Fibroblast of skin of back (primary cell): Measurements from ENCODE around the gene MRPS34.

Experiments used
- DNase-seq: peaks from one replicate; pipeline ENCODE4 v3.0.0-alpha.2; 2013

Gene MRPS34

DNA sequence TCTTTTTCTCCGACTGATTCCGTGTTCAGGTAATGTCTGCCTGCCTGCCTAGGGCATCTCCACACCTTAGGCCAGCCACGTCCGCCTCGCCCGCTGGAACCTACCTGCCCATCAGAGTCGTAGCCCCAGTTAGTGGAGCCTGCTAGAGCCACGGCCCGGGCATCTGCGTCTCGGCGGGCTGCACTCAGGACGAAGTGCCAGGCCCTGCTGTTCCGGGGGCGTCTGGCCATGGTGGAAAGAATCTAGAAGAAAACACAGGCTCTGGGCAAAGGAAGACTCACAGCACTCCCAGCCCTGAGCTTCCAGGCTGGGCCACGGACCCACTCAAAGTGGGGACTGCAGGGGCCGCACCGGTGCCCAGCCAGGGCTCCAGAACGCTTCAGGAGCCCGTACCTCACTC is 8.3 kb upstream of the MRPS34 start:
- no peak for DNase-seq

GRCh38 chr16:1780677-1781072 is 7.7 kb upstream of the MRPS34 start:
- no peak for DNase-seq

DNA sequence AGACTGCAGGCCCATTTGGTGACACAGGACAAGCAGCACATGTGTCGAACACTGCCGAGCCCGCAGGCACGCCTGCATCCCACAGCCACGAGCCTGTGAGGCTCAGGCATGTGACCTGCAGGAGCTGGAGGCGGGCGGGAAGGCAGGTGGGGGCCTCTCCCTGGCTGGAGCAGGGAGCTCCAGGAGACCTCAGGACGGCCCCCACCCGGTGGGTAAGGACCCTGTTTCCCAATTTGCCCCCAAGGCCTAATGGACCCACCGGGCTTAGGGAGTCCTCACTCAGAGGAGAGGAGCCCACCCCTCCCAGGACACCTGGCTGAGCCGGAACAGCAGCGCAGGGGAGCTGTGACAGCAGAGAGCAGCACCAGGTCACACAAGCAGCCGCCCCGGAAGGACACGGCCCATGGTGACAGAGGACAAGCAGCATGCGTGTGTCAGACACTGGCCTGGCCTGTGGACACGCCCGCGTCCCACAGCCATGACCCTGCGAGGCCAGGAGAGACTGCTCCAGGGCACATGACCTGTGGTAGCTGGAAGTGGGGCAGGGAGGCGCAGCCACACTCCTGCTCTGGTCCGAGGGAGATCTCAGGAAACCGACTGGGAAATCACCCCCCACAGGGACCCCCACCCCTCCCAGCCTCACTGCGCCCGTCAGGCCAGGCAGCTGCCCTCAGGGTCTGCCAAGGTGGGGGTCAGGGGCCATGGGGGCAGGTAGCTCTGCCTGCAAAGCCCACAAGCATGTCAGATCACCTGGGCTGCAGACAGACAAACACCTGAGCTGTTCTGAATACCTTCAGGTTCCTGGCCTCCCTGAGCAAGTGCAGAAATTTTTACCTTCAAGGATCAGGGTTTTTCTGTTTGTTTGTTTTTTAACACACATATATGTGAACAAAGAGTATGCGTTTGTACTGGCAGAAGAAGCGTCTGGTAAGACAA is 7.1 kb upstream of the MRPS34 start:
- no peak for DNase-seq

- no peak for DNase-seq
These were observed 6.3 kb upstream of the MRPS34 start for GRCh38 chr16:1779234-1779701.

GRCh38 chr16:1778200-1779179 is 5.6 kb upstream of the MRPS34 start:
- peak; percentile 15 for DNase-seq

DNA sequence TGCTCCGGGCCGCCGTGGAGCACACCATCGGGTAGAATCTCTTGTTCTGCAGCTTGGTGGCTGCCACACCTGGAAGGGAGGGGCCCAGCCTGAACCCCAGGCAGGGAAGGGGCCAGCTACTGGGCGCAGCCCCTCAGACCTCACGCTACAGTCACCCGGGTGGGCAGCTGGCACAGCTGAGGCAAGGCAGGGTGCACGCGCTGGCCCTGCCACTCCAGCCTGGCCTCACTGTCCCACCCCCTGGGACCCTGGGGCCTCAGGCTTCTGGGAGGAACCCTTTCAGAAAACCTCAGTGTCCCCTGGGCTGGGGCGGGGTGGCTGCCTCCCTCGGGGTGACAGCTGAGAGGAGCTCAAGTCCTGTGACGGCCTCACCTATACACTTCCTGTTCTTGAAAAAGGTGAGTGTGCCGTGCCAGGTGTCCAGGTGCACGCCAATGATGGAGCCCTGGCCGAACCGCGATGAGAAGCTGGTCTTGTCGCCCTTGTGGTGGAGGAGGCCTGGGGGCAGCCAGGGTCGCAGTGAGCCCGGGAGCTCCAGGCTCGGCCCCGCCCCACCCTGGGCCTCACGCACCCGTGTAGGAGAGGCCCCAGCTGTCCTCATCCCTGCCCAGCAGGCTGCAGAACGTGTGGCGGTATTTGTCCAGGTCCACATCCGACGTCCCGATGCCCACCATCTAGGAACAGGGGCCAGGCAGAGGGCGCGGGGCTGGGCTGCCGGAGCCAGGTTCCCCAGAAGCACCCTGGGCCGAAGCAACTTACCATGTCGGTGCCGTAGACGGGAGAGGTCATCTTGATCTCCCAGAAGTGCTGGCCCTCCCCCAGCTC is 4.7 kb upstream of the MRPS34 start:
- no peak for DNase-seq

GRCh38 chr16:1776991-1777374 is 4.0 kb upstream of the MRPS34 start:
- DNase-seq: no peak

- DNase-seq: no peak
These were observed 3.7 kb upstream of the MRPS34 start for GRCh38 chr16:1776672-1776955.

GRCh38 chr16:1775846-1776671 is 3.1 kb upstream of the MRPS34 start:
- no peak for DNase-seq

DNA sequence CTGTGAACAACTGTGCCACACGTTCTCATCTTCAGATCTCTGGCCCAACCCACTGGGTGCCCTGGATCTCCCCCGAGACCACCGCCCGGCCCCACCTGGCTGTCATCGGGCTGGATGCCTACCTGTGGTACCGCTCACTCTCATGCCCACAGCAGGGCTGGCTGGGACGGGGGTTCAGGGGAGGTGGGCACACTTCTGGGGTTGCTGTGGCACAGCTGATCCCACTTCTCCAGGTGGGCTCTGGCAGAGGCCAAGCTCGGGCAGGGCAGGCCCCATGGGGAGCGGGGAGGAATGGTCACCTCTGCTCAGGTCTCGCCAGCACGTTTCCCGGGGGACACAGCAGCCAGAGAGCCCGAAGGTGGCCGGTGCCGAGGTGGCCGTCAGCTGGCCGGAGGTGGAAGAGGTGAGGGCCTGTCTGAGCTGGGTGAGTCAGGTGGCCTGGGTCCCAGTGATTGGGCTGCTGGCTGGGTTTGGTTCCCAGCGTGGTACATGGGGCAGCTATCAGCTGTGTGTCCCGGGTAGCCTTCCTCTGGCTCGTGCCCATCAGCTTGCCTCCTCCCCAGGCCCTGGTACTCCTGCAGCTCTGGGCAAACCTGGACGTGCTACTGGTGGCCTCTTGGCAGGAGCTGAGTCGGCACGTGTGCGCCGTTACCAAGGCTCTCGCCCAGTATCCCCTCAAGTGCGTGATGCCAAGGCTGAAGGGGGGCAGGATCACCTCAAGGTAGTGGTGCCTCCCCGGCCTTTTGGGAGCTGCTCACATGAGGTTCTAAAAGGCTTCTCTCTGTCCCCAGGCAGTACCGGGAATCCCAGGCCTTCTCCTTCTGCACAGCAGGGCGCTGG is 2.3 kb upstream of the MRPS34 start:
- no peak for DNase-seq

DNA sequence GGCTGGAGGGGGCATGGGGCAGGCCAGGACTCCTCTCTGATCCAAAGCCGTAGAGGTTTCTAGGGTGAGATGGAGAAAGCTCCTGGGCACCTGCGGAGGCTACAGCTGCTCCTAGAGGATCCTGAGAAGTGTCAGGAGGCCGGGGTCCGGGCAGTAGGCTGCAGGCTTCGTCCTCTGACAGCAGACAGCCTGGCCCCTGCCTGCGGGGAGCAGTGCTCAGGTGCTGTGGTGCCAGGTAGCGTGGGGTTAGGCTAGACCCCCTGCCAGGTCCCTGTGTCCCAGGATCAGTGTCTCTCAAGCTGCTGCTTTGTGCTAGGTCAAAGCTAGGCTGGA is 1.5 kb upstream of the MRPS34 start:
- DNase-seq: no peak

DNA sequence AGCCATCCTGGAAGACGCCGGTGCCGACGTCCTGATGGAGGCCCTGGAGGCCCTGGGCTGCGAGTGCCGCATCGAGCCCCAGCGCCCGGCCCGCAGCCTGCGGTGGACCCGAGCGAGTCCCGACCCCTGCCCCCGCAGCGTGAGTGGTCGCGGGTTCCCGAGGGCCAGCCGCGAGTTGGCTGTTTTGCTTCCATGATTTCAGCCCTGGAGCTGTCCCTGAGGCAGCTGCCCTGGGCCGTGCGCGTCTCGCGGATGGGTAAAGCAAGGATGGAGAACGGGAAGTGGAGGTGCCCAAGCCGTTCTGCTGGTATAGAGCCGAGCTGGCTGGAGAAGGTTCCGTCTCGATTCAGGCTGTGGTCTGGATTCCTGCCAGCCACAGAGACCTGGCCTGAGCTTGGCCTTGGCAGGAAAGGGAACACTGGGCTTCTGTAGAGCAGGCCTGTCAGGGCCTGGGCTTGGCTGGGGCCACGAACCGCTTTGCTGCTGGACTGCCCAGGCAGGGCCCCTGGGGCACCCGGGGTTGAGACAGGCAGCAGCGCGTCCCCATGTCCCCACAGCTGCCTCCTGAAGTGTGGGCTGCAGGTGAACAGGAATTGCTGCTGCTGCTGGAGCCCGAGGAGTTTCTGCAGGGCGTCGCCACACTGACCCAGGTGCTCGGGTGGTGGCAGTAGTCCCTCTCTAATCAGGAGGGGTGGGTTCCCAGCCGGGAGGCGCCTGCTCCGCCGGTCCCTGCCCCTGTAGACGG is 941 bp upstream of the MRPS34 start:
- DNase-seq: no peak

DNA sequence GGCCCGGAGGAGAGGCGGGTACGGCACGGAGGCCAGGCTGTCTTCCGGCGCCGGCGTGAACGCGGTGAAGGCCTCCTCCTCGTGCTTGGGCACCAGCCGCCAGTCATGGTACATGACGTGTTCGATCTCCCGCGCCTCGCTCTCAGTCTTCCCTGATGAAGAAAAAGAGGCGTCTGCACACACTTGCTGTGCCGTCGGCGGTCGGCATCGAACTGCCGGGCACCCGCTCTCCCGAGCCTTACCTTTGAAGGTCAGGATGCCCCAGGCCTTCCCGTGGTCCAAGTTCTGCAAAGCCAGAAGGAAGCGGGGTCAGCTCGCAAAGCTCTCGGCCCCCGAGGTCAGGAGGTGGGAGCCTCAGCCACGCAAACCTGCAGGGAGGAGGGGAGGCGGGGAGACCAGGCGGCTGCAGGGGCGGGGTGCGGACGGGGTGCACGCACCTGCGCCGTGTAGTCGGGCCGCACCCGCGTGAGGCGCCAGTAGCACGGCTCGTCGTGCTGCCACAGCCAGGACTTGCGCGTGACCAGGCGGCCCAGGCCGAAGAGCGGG is 499 bp downstream of the MRPS34 start, which contains the start of gene EME2:
Gene EME2 (plus strand): TSS at position 449 of the 546 bp plus-strand sequence. CDS start 418 bp downstream, outside the sequence.
- DNase-seq: peak; percentile 28

DNA sequence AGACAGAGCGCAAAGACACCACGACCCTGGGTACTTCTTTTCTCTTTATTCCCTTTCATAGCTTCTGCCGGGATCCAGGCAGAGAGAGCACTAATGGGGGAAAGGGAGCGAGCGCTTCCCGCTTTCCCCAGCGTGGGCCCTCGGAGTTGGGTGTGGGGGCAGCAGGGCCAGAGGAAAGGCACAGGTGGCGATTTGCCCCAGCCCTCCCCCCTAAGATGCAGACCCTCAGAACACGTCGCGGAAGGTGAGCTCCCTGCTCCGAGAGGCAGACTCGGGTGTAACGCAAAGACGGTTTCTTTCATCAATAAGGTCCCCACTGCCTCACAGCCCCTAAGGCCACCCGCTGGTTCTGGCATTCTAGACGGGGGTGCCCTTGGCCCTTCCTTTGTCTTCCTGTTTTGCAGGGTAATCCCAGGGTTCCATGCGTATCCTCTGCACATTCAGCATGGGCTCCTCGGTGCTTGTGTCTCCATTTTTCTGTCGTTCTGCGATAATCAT is 1.0 kb downstream of the MRPS34 start:
- no peak for DNase-seq

GRCh38 chr16:1771188-1771863 is 1.6 kb downstream of the MRPS34 start, which contains the start of gene NME3:
Gene NME3, minus strand, starts transcription at chr16:1771543. Its CDS starts 9 bp downstream, at chr16:1771534.
- DNase-seq: peak; percentile 50

- DNase-seq: peak; percentile 27
These were observed 2.4 kb downstream of the MRPS34 start for GRCh38 chr16:1770328-1771187.
